GM12872 (cell line): ENCODE measurements around the gene DENND1B.

Source experiments
- TF ChIP-seq, protein P1 (sequence below): IDR thresholded peaks from 3 replicates; pipeline ENCODE4 v1.5.1; 2011; ENCODE audit warnings: low read depth, mild to moderate bottlenecking, low read length, moderate library complexity; ENCODE audit not compliant: insufficient read depth

The DENND1B gene

DNA sequence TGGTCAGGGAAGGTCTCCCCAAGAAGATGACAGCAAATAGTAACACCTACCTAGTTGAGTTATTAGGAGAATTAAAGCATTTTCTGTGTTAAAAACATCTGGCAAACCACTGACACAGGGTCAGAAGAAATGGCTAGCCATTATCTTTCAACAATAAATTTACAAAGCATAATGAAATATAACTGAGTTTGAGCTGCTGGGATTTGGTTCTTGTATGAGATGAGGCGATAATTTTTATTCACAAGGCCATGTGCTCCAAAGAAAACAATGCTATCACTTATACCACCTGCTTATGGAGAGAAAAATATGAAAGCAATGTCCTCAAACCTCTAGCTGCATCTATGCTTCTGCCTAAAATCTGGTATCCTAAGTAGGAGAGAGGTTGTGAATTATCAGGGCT is 304.9 kb downstream of the DENND1B start:
- TF ChIP-seq, protein P1, sequence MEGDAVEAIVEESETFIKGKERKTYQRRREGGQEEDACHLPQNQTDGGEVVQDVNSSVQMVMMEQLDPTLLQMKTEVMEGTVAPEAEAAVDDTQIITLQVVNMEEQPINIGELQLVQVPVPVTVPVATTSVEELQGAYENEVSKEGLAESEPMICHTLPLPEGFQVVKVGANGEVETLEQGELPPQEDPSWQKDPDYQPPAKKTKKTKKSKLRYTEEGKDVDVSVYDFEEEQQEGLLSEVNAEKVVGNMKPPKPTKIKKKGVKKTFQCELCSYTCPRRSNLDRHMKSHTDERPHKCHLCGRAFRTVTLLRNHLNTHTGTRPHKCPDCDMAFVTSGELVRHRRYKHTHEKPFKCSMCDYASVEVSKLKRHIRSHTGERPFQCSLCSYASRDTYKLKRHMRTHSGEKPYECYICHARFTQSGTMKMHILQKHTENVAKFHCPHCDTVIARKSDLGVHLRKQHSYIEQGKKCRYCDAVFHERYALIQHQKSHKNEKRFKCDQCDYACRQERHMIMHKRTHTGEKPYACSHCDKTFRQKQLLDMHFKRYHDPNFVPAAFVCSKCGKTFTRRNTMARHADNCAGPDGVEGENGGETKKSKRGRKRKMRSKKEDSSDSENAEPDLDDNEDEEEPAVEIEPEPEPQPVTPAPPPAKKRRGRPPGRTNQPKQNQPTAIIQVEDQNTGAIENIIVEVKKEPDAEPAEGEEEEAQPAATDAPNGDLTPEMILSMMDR: no peak

DNA sequence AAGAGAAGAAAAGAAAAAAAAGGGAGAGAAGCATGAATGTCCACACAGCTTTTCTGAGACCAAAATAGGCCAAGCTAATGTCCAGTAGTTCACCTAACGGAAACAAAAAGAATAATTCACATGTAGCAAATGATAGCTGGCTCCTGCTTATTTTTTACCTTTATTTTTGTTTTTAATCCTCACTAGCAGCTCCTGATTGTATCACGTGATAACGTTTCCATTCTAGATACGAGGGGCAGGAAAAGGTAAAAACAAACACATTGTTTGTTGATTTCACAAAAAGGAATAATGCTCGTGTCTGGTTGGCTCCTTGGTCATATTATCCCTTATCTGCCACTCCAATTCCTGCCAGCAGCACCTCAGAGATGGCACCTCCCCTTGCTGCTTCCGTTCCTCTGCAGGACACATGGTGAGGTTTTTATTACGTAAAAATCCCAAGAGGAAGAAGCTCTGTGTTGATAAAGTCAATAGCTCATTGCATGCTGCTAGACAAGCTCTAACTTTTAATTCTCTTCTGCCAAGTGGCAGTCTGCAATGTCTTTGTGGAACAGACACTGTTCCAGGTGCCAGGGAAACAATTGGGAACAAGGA is 305.6 kb downstream of the DENND1B start:
- TF ChIP-seq, protein P1: no peak

DNA sequence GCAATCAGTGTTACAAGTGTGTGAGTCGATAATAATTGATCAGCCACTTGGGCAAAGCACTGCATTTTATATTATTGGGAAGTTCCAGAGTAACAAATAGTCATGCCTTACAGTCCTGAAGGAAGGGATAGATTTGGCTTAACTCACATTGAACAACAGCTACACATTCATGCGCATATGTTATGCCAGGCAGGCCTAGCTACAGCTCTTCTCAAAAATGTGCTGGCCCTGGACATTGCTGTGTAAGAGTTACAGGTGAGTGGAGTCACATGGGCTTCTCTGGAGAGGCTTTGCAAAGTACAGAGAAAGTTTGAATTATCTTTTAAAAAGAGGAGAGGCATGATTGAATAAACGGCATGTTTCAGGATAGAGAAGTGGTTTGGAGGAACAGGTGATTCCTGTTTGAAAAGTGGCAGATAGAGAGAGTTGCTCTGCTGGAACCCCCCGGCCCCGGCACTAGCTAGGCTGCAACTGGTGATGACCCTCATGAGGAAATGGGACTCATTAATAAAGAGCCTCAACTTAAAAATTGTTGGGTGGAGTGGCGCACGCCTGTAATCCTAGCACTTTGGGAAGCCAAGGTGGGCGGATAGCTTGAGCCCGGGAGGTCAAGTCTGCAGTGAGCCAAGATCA is 306.6 kb downstream of the DENND1B start:
- TF ChIP-seq, protein P1: no peak

DNA sequence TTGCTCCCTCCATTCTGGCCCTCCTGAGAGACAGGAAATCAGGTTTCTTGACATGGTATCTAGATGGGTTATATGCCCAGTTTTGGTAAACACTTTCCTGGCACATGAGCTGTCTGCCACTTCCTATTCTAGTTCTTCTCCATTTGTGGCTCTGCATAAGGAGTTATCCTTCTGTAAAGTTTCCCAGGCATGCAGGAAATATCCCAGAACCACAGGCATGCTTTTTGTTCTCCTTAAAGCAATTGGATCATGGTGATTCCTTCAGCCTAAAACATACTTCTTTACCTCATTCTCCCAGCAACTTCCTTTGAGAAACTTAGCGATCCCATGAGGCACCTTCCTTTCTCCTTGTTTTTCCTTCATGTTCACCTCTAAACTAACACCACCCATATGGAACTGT is 307.4 kb downstream of the DENND1B start:
- TF ChIP-seq, protein P1: no peak

DNA sequence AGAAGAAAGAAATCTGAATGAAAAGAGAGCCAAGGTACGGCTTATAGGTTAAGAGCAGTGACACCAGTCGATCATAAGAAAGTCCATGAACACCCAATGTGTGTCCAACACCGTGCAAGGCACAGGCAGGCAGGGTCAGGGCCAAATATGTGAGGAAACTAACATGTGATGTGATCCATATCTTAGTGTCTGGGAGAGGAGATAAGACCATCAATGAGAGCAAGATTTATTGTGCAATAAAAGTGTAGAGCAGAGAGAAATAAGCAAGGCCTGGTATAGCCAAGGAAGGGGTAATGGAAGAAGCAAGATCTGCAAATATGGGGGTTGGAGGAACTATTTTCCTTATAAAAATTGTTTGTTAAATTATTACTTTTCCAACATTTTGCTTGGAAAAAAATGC is 308.5 kb downstream of the DENND1B start:
- TF ChIP-seq, protein P1: no peak

DNA sequence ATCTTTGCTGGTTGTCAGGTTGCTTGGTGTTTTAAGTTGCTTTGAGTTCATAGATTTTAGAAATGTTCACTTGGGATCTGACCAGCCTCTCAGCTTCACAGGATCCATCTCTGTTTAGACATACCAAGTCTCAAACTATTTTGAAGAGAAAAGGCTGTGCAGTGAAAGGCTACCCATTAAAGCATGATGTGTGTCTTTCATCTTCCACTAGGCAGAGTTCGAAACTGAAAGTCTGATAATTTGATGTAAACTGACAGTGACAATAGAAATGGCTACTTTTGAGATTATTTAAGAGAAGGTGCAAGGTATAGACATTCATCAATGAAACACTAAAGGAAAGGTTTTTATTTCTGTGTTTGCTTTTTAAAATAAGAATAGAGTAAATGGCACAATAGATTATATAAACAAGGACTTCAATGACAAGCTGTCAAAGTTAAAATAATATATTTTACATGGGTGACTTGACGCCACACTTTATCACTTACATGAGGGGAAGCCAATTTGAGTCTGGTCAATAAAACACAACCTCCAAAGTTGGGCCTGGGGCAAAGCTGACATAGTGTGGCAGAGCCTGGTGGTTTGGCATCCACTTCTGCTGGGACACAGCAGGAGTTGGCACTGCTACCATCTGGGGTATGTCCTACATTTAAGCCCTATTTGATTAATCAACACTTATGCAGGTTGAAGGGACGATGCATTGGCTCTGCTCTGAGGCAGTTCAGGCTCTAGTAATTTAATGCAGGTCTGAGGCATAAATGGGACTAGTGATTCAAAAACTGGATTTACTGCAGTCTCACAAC is 309.6 kb downstream of the DENND1B start:
- TF ChIP-seq, protein P1: no peak

DNA sequence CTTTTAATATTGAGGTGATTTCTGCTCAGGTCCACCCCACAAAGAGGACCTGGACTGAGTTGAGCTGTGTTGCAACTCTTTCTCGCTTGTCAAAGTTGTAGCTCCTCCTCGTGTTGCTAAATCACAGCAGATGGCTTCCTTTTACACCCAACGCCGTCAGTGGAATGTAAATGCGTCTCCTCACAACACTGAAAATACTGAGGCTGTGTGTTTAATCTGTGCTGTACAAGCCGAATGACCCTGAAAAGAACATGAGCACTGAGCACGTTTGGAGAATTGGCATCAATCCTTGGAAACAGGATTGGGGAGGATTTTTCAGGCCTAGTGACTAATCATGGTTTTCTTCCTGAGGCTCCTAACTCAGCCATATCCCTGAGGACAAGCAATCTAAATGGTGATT is 311.2 kb downstream of the DENND1B start:
- TF ChIP-seq, protein P1: no peak
